OCI-LY1 (cell line): Measurements from ENCODE around the gene MAN1A2.

ENCODE experiments used
- EZH2 ChIP-seq: fragments of 200-600 bp; sonication (generic), shearing (Covaris generic); IDR thresholded peaks from 2 replicates; pipeline ENCODE4 v1.8.0; 2017; ENCODE audit warnings: borderline replicate concordance, mixed run types, mild to moderate bottlenecking, antibody characterized with exemption, low read length, moderate library complexity, mixed read lengths
- TF ChIP-seq, protein P1 (sequence below): fragments of 200-600 bp; sonication (generic), shearing (Covaris generic); IDR thresholded peaks from 2 replicates; pipeline ENCODE4 v1.5.1; 2017; ENCODE audit warnings: mild to moderate bottlenecking, antibody characterized with exemption, low read length, moderate library complexity, mixed read lengths

DNA sequence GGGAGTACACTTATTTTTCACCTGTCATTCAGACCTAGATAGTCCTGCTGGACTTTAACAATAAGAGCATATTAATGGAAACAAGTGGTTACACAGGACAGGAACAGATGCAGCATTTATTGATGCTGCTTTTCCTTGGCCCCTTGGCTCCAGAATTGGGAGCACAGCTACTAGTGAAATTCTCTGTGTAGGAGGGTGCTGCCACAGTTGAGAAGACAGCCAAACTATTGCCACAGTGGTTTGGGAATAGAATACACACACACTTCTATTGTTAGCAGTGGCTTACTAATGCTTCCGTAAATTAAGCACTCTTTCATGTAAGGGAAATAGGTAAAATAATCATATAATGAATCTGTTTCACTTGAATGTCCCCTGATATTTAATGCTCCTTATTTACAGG, 133.3 kb downstream of the MAN1A2 start:
- TF ChIP-seq EZH2 = no peak
- TF ChIP-seq, protein P1, sequence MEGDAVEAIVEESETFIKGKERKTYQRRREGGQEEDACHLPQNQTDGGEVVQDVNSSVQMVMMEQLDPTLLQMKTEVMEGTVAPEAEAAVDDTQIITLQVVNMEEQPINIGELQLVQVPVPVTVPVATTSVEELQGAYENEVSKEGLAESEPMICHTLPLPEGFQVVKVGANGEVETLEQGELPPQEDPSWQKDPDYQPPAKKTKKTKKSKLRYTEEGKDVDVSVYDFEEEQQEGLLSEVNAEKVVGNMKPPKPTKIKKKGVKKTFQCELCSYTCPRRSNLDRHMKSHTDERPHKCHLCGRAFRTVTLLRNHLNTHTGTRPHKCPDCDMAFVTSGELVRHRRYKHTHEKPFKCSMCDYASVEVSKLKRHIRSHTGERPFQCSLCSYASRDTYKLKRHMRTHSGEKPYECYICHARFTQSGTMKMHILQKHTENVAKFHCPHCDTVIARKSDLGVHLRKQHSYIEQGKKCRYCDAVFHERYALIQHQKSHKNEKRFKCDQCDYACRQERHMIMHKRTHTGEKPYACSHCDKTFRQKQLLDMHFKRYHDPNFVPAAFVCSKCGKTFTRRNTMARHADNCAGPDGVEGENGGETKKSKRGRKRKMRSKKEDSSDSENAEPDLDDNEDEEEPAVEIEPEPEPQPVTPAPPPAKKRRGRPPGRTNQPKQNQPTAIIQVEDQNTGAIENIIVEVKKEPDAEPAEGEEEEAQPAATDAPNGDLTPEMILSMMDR = no peak
